AG08396 (cell line): Measurements from ENCODE around the gene MPND.
A peak's percentile ranks its signal among the peaks of the same experiment; 100 is the strongest.

Source experiments
- DNase-seq: peaks from one replicate; pipeline ENCODE4 v3.0.0; 2012; ENCODE audit warnings: low spot score, mixed read lengths

MPND gene

GRCh38 chr19:4376991-4377781, 33.8 kb downstream of the MPND start:
- DNase-seq, result no peak

- DNase-seq, result no peak
Observed at GRCh38 chr19:4378886-4379285, 35.5 kb downstream of the MPND start.

GRCh38 chr19:4379383-4380253, 36.3 kb downstream of the MPND start:
- DNase-seq, result no peak

GRCh38 chr19:4380254-4380727, 36.9 kb downstream of the MPND start:
- DNase-seq, result no peak

GRCh38 chr19:4385291-4386040, 42.1 kb downstream of the MPND start:
- no peak for DNase-seq

- no peak for DNase-seq
Observed at GRCh38 chr19:4386041-4386782, 42.9 kb downstream of the MPND start.

GRCh38 chr19:4388337-4389063, 45.1 kb downstream of the MPND start:
- DNase-seq, result no peak

GRCh38 chr19:4389064-4389375, 45.7 kb downstream of the MPND start:
- DNase-seq, result no peak

GRCh38 chr19:4389511-4390016, 46.2 kb downstream of the MPND start:
- no peak for DNase-seq

GRCh38 chr19:4390017-4390566, 46.7 kb downstream of the MPND start:
- no peak for DNase-seq

GRCh38 chr19:4390567-4391305, 47.4 kb downstream of the MPND start:
- no peak for DNase-seq

GRCh38 chr19:4391306-4391693, 47.9 kb downstream of the MPND start:
- no peak for DNase-seq

- no peak for DNase-seq
Observed at GRCh38 chr19:4391701-4392483, 48.5 kb downstream of the MPND start.

- no peak for DNase-seq
Observed at GRCh38 chr19:4393947-4394590, 50.7 kb downstream of the MPND start.

GRCh38 chr19:4396949-4397783, 53.8 kb downstream of the MPND start:
- DNase-seq, result no peak

- no peak for DNase-seq
Observed at GRCh38 chr19:4399812-4400134, 56.4 kb downstream of the MPND start.

GRCh38 chr19:4400135-4400936, 57.0 kb downstream of the MPND start, which contains the start of gene SH3GL1:
Gene SH3GL1, minus strand, starts transcription at chr19:4400547. Its CDS starts 179 bp downstream, at chr19:4400368.
- DNase-seq, result peak; percentile 94
